Tibial nerve (tissue), 4 donors: ENCODE results near the gene CLCN2.

Source experiments
- EP300 ChIP-seq, 2 donors: sonication (generic); formaldehyde crosslinking; IDR thresholded peaks; one replicate each; pipeline ENCODE4 v1.6.1; 2017; ENCODE audit warnings: antibody characterized with exemption in 2 of 2, mild to moderate bottlenecking in 1 of 2
- POLR2A ChIP-seq, 2 donors: fragments of 450-650 bp; IDR thresholded peaks; one replicate each; pipeline ENCODE4 v1.6.1; 2017; ENCODE audit warnings: antibody characterized with exemption in 2 of 2, mild to moderate bottlenecking in 2 of 2, moderate library complexity in 2 of 2
- TF ChIP-seq, protein P1 (sequence below), 5 experiments: fragments of 200-600 bp in 3 of 5; fragments of 450-650 bp in 2 of 5; sonication (generic) in 3 of 5; IDR thresholded peaks; one replicate each; pipeline ENCODE4 v1.5.1; 2016 to 2019; ENCODE audit warnings: antibody characterized with exemption in 5 of 5, mild to moderate bottlenecking in 3 of 5, moderate library complexity in 2 of 5

GRCh38 chr3:184372296-184372821 is 11.0 kb upstream of the CLCN2 start:
- TF ChIP-seq, protein P1, sequence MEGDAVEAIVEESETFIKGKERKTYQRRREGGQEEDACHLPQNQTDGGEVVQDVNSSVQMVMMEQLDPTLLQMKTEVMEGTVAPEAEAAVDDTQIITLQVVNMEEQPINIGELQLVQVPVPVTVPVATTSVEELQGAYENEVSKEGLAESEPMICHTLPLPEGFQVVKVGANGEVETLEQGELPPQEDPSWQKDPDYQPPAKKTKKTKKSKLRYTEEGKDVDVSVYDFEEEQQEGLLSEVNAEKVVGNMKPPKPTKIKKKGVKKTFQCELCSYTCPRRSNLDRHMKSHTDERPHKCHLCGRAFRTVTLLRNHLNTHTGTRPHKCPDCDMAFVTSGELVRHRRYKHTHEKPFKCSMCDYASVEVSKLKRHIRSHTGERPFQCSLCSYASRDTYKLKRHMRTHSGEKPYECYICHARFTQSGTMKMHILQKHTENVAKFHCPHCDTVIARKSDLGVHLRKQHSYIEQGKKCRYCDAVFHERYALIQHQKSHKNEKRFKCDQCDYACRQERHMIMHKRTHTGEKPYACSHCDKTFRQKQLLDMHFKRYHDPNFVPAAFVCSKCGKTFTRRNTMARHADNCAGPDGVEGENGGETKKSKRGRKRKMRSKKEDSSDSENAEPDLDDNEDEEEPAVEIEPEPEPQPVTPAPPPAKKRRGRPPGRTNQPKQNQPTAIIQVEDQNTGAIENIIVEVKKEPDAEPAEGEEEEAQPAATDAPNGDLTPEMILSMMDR (IDR thresholded peaks at IDR 0.05) = no peak
- TF ChIP-seq EP300 (IDR thresholded peaks at IDR 0.05) = no peak
- TF ChIP-seq POLR2A (IDR thresholded peaks at IDR 0.05) = no peak
